ENCODE measurements around the gene IER5L.
A peak's percentile ranks its signal among the peaks of the same experiment; 100 is the strongest.
"Not testable (repeated sequence)": the region's sequence is repeated elsewhere in the genome, so short reads cannot be mapped to it uniquely, and the experiment has no call there.

IER5L gene

DNA sequence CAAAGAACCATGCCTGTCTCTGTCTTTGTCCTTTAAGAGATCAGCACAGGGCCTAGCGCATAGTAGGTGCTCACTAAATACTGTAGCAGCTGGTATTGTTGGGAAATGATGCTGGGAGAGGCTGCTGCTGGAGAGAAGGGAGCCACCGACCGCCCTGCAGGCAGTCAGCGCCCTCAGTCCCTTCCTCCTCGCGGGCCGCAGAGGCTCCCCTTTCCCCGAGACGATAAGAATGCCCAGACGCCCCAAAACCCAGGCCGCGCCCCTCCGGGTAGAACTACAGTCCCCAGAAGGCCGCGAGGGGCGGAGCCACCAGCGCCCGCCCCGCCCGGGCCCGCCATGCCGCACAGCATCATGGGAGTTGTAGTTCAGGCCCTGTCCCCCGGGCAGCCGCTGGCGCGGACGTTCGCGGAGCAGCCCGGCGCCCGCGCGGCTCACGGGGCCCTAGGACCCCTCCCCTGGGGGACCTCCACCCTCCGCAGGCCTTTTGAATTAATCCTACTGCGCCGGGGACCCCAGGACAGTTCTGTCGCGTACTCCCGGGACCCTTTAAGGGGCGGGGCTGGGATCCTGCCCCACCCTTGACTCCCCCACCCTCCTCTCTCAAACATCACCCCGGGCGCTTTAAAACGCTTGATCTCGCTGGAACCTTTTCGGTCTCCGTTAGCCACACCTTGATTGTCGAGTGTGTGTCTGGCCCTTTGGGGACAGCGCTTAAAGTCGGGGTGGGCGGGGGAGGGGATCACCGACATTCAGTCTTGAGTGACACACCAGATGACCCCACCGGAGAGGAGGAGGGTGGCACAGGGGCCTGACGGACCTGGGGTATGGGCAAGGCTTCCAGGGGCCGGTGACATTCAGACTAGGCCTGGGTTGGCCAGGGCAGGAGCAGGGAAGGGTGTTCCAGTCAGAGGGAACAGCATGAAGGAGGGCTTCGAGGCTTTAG is 24.8 kb upstream of the IER5L start:
- DNase-seq (ENCODE audit: low read depth): peak; percentile 79

GRCh38 chr9:129201866-129202265 is 23.8 kb upstream of the IER5L start:
- DNase-seq (ENCODE audit: low read depth): no peak

GRCh38 chr9:129201289-129201688 is 23.2 kb upstream of the IER5L start:
- DNase-seq (ENCODE audit: low read depth): no peak

DNA sequence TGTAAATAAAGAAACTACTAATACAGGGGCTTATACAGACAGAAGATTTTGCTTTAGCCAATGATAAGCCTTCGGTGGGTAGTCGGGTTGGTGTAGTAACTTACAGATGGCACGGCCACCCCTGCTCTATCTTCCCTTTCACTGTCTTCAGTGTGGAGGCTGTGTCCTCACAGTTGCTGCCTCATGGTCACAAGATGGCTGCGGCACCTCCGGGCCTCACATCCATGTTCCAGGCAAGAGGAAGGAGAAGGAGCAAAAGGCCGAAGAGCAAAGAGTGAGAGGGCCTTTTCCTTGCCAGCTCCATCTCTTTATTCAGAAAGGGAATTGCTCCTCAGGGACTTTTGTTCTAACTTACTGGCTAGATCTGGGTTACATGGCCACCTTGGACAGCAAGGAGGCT is 22.2 kb upstream of the IER5L start:
- DNase-seq (ENCODE audit: low read depth): no peak

- DNase-seq (ENCODE audit: low read depth): no peak
These were observed 21.0 kb upstream of the IER5L start for GRCh38 chr9:129199044-129199435.

GRCh38 chr9:129198319-129199043 is 20.4 kb upstream of the IER5L start:
- DNase-seq (ENCODE audit: low read depth): no peak

DNA sequence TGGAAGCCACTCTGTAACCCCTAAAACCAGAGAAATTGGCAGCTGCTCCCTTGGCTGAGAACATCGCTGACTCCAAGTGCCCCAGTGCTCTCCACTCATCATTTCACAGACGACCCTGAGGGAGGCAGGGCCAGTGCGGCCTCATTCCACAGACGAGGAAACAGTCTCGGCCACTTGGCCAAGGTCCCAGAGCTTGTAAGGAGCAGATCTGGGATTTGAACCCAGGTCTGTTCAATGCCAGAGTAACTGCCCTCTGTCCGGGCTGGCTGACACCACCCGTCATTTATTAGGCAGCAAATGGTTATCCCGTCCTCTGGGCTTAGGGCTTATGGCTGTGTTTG is 19.9 kb upstream of the IER5L start:
- DNase-seq (ENCODE audit: low read depth): no peak

DNA sequence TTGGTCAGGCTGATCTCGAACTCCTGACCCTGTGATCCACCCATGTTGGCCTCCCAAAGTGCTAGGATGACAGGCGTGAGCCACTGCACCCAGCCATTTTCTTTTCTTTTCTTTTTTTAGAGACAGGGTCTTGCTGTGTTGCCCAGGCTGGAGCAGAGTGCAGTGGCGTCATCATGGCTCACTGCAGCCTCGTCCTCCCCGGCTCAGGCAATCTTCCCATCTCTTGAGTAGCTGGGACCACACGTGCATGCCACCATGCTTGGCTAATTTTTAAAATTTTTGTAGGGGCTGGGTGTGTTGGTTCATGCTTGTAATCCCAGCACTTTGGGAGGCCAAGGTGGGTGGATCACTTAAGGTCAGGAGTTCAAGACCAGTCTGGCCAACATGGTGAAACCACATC is 19.0 kb upstream of the IER5L start:
- DNase-seq (ENCODE audit: low read depth): not testable (repeated sequence)

- no peak for DNase-seq (ENCODE audit: low read depth)
These were observed 17.5 kb upstream of the IER5L start for GRCh38 chr9:129195606-129196005.

- no peak for DNase-seq (ENCODE audit: low read depth)
These were observed 16.2 kb upstream of the IER5L start for GRCh38 chr9:129194221-129194620.

DNA sequence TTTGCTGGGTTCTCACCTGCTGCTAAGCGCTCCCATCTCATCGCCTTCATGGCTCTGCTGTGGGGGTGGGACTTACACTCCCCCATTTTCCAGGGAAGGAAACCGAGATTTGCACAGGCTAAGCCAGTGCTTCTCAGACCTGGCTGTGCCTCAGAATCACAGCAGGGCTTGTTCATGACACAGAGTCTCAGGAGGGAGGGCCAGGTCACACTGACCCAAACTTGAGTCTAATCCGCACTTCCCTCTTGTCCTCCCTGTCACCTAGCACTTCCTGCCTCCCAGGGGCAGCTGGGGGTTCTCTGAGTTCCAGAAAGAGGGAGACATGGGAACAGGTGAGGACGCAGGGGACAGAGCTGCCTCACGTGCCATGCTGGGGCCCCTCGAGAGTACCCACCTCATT is 15.6 kb upstream of the IER5L start:
- no peak for DNase-seq (ENCODE audit: low read depth)

DNA sequence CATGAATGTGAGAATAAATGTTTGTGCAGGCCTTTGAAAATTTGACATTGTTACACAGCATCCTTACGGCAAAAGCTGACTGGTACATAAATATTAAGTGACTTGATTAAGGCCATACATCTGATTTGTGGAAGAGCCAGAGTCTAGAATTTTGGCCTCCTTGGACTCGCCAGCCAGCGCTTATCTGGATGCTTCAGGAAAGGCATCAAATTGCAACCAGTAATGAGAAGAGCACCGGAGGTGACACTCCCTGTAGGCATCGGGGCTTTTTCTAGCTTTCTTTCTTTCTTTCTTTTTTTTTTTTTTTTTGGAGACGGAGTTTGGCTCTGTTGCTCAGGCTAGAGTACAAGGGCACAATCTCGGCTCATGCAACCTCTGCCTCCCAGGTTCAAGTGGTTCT is 13.2 kb upstream of the IER5L start:
- DNase-seq (ENCODE audit: low read depth): no peak

GRCh38 chr9:129189971-129190370 is 11.9 kb upstream of the IER5L start:
- not testable (repeated sequence) for DNase-seq (ENCODE audit: low read depth)

DNA sequence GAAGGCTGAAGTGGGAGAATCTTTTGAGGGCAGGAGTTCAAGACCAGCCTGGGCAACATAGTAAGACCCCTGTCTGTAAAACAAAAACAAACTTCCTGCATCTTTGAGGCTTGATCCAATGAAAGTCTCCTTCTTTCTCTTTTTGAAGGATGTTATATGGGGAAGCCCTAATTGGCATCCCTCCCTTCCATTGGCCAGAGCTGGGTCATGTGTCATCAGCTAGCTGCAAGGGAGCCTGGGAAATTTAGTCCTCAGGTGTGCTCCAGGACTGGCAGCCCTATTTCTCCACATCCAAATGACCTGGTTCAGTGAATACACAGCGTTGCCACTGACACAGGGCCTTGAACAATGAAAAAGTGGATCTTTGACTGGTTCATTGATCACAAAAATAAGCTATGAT is 9.0 kb upstream of the IER5L start:
- DNase-seq (ENCODE audit: low read depth): no peak

GRCh38 chr9:129185991-129186390 is 7.9 kb upstream of the IER5L start:
- no peak for DNase-seq (ENCODE audit: low read depth)

GRCh38 chr9:129185402-129185801 is 7.3 kb upstream of the IER5L start:
- no peak for DNase-seq (ENCODE audit: low read depth)

GRCh38 chr9:129184596-129185122 is 6.6 kb upstream of the IER5L start:
- DNase-seq (ENCODE audit: low read depth): no peak

GRCh38 chr9:129184219-129184524 is 6.1 kb upstream of the IER5L start:
- no peak for DNase-seq (ENCODE audit: low read depth)

DNA sequence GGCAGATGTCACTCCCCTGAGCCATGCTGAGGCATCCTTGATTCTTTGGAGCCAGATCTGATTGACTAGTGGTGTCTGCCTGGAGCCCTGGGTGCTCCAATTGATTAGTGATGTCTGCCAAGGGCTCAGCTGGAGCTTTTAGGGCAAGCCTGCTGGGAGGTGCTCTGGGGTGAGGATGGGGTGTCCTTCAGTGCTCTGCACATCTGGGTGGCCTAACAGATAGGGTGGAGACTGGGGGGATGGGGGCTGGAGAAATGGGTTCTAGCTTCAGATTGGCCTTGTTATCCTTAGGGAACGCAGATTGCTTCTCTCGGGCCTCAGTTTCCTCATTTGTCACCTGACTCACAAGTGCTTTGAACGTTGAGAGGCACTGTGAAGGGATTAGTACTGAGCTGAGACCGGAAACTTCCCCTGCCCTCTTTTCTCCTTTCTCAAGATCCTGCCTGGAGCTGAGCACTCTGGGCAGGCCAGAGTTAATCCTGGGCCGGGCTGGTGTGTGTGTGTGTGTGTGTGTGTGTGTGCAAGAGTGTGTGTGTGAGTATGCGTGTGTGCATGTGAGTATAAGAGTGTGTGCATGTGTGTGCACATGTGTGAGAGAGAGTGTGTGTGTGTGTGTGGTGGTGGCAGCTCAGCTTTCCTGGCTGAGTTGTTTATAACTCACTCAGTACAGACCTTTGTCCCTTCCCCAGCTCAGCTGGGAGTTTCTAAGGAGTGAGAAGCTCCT is 5.6 kb upstream of the IER5L start:
- no peak for DNase-seq (ENCODE audit: low read depth)

- DNase-seq (ENCODE audit: low read depth): no peak
These were observed 4.8 kb upstream of the IER5L start for GRCh38 chr9:129182625-129183494.

DNA sequence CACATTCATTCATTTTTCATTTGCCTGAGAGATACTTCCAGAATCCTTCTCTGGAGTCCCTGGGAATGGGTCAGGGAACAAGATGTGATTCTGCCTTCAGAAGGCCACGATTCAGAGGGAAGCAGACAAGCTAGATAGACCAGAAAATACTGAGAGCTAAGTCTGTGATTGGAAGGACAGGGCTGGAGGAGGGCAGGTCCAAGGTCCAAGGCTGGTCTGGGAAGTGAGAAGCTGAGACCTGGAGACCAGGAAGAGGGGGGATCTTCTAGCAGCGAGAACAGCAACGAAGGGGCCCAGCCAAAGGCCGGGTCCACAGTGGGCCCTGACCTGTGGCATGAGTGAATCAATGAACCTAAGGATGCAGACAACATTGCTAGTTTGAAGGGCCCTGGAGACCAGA is 4.1 kb upstream of the IER5L start:
- no peak for DNase-seq (ENCODE audit: low read depth)

- no peak for DNase-seq (ENCODE audit: low read depth)
These were observed 3.2 kb upstream of the IER5L start for GRCh38 chr9:129181246-129181645.

Data from stimulated activated CD8-positive, alpha-beta memory T cell treated with anti-CD3 and anti-CD28 coated beads, Interleukin-15, amount 100 ng/mL, for 24 hours (primary cell).